Body of pancreas (tissue), 4 donors: ENCODE data around the gene MAPKAPK2.

ENCODE experiments used
- POLR2A ChIP-seq, 3 donors: fragments of 450-650 bp; IDR thresholded peaks; one replicate each; pipeline ENCODE4 v1.6.1; 2016; ENCODE audit warnings: antibody characterized with exemption in 3 of 3, mild to moderate bottlenecking in 2 of 3
- TF ChIP-seq, protein P1 (sequence below), 7 experiments: fragments of 450-650 bp in 4 of 7; fragments of 200-600 bp in 3 of 7; sonication (generic) in 3 of 7; IDR thresholded peaks; one replicate each; pipeline ENCODE4 v1.5.1; 2016 to 2019; ENCODE audit warnings: antibody characterized with exemption in 7 of 7

DNA sequence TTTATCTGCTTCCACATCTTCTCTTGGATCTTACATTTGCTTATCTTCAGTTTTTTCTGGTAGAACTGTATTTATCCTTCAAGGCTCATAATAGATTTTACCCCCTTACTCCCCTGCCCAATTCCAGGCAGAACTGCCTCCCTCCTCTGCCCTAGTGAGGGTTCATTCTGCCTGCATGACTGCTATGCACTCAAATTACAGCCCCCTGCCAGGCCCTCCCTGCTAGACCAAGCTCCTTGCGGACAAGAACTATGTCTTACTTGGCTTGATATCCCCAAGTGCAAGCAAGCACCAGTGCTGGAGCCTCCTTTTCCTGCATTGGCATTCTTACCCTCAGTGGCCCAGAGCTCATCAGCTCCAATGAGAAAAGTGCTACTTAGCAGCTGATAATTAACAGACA, 18.1 kb downstream of the MAPKAPK2 start:
- TF ChIP-seq, protein P1, sequence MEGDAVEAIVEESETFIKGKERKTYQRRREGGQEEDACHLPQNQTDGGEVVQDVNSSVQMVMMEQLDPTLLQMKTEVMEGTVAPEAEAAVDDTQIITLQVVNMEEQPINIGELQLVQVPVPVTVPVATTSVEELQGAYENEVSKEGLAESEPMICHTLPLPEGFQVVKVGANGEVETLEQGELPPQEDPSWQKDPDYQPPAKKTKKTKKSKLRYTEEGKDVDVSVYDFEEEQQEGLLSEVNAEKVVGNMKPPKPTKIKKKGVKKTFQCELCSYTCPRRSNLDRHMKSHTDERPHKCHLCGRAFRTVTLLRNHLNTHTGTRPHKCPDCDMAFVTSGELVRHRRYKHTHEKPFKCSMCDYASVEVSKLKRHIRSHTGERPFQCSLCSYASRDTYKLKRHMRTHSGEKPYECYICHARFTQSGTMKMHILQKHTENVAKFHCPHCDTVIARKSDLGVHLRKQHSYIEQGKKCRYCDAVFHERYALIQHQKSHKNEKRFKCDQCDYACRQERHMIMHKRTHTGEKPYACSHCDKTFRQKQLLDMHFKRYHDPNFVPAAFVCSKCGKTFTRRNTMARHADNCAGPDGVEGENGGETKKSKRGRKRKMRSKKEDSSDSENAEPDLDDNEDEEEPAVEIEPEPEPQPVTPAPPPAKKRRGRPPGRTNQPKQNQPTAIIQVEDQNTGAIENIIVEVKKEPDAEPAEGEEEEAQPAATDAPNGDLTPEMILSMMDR (IDR thresholded peaks at IDR 0.05) = no peak
- no peak for TF ChIP-seq POLR2A (IDR thresholded peaks at IDR 0.05)
